HG03108 (cell line): ENCODE measurements around the gene LARP1B.
"Not testable (repeated sequence)": the region's sequence is repeated elsewhere in the genome, so short reads cannot be mapped to it uniquely, and the experiment has no call there.

Experiments used
- ATAC-seq: cut with Tn5 transposase; IDR thresholded peaks from one replicate; pipeline ENCODE4 v1.9.1; 2021; ENCODE audit warnings: moderate library complexity; ENCODE audit not compliant: unreplicated experiment

The LARP1B gene

GRCh38 chr4:128060699-128061565, at the start of gene LARP1B:
Gene LARP1B (plus strand): TSS chr4:128061312. CDS start chr4:128074952, 13,640 bp downstream.
- ATAC-seq: peak; percentile 89

GRCh38 chr4:128025319-128025718, 35.8 kb upstream of the LARP1B start:
- ATAC-seq: no peak

- ATAC-seq: no peak
Observed at GRCh38 chr4:128029907-128030306, 31.2 kb upstream of the LARP1B start.

- no peak for ATAC-seq
Observed at GRCh38 chr4:128031756-128032384, 29.2 kb upstream of the LARP1B start.

- ATAC-seq: no peak
Observed at GRCh38 chr4:128039568-128039967, 21.5 kb upstream of the LARP1B start.

- not testable (repeated sequence) for ATAC-seq
Observed at GRCh38 chr4:128047019-128047418, 14.1 kb upstream of the LARP1B start.

- not testable (repeated sequence) for ATAC-seq
Observed at GRCh38 chr4:128047514-128047913, 13.6 kb upstream of the LARP1B start.

GRCh38 chr4:128051229-128051628, 9.9 kb upstream of the LARP1B start:
- ATAC-seq: not testable (repeated sequence)

- not testable (repeated sequence) for ATAC-seq
Observed at GRCh38 chr4:128054907-128055306, 6.2 kb upstream of the LARP1B start.

- not testable (repeated sequence) for ATAC-seq
Observed at GRCh38 chr4:128055441-128056206, 5.5 kb upstream of the LARP1B start.

GRCh38 chr4:128056396-128056795, 4.7 kb upstream of the LARP1B start:
- no peak for ATAC-seq

- ATAC-seq: no peak
Observed at GRCh38 chr4:128060121-128060698, 902 bp upstream of the LARP1B start.

GRCh38 chr4:128061566-128062536, 739 bp downstream of the LARP1B start:
- peak; percentile 25 for ATAC-seq

GRCh38 chr4:128066453-128066820, 5.3 kb downstream of the LARP1B start:
- not testable (repeated sequence) for ATAC-seq

- ATAC-seq: no peak
Observed at GRCh38 chr4:128068918-128069317, 7.8 kb downstream of the LARP1B start.

- no peak for ATAC-seq
Observed at GRCh38 chr4:128076464-128076863, 15.4 kb downstream of the LARP1B start.

- not testable (repeated sequence) for ATAC-seq
Observed at GRCh38 chr4:128095293-128095692, 34.2 kb downstream of the LARP1B start.

- no peak for ATAC-seq
Observed at GRCh38 chr4:128107766-128108165, 46.7 kb downstream of the LARP1B start.

- ATAC-seq: no peak
Observed at GRCh38 chr4:128123036-128123435, 61.9 kb downstream of the LARP1B start.

GRCh38 chr4:128130621-128131020, 69.5 kb downstream of the LARP1B start:
- ATAC-seq: no peak
